Measurements from ENCODE around the gene FCMR.

FCMR gene

DNA sequence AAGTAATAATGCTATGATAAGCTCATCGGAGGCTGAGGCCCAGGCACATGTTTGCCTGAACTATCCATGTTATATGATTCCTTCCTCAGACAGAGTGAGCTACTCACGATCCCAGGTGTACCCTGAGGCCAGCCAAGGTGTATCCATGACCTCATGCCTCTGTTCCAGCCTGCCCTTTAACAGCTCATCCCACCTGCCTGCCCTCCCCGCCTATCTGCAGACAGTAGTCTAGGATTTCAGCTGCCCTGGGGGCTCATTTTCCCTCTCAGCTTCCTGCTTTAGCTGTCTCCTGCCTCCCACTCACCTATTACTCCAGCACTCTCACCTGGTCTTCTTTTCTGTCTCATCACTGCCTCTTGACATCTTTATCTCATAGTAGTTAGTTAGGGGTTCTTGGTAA lies 26.4 kb downstream of the FCMR start:
- no peak for TF ChIP-seq POLR2A (IDR thresholded peaks at IDR 0.05; ENCODE audit: low read depth, low read length)
- no peak for FAIRE-seq
- no peak for DNase-seq (ENCODE audit: insufficient read length, low spot score)

GRCh38 chr1:206893380-206893779 lies 28.4 kb downstream of the FCMR start:
- no peak for DNase-seq (ENCODE audit: insufficient read length, low spot score)
- no peak for TF ChIP-seq POLR2A (IDR thresholded peaks at IDR 0.05; ENCODE audit: low read depth, low read length)
- no peak for FAIRE-seq

DNA sequence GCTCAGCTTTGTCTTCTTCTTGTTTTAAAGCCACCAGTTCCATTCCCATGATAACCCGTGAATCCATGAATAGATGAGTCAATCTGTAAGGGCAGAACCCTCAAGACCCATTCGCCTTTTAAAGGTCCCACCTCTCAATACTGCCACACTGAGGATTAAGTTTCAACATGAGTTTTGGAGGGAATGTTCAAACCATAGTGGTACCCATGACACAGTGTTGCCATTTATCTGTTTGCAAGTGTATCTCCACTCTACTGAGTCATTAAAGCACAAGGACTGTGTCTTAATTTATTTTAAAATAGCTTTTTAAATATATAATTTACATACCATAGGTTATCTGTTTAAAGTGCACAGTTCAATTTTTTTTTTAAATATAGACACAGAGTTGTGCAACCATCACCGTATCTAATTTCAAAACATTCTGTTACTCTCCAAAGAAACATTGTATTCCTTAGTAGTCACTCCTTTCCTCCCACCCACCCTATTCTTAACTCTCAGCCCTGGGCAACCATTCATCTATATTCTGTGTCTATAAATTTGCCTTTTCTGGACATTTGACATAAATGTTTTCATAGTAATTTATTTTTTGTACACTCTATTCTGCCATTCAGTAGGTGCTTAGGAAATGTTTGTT lies 29.3 kb downstream of the FCMR start:
- TF ChIP-seq POLR2A (IDR thresholded peaks at IDR 0.05; ENCODE audit: low read depth, low read length) = no peak
- no peak for FAIRE-seq

DNA sequence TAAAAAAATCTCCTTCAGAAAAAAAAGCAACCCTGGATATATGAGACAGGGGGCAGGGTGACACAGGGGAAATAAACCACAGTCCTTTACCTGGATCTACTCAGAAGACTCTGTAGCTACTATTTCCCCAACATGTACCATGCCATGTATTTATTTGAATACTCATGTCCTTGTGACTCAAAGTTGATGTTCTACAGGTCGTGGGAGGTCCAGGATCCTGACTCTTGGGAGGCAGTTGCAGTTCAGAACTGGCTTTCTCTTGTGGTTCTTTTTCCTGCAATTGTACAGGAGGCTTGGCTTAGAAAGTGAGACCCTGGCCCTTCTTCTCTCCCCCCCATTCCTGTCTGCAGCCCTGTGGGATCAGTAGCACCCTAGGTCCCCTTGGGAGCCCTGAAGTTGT lies 30.3 kb downstream of the FCMR start:
- FAIRE-seq (no peak), DNase-seq (ENCODE audit: insufficient read length, low spot score) (no peak)
- TF ChIP-seq POLR2A (IDR thresholded peaks at IDR 0.05; ENCODE audit: low read depth, low read length) = no peak

More for the DNA sequence above, 29.3 kb downstream of the FCMR start:
- no peak for DNase-seq (ENCODE audit: insufficient read length, low spot score)

DNA sequence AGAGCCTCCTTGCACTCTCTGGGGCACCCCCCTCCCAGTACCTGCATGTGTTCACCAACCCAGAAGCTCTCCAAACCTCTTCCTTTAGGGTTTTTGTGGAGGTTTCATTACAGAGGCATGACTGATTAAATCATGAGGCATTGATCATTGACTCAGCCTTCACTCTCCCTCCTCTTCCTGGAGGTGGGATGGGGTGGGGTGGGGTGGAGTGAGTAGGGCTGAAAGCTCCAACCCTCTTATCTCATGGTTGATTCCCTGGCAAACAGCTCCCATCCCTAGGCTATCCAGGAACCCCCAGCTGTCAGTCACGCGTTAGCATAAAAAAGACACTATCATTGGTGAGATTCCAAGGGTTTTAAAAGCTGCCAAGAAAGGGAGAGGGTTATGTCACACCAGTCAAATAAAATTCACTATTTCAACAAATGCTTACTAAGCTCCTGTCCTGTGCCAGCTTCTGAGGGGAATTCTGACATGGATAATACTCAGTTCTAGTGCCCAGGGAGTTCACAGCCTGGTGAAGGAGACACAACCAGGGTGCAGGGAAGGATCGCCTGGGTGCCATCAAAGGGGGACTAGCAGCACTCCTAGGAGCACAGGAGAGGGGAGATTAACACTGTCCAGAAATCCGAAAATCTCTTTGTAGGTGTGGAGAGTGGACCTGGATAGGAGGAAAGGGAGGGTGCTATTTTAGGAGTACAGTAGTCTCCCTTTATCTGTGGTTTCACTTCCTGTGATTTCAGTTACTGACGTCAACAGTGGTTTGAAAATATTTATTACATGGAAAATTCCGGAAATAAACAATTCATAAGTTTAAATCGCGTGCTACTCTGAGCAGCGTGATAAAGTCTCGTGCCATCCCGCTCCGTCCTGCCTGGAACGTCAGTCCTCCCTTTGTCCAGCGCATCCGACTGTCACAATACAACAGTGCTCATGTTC lies 31.3 kb downstream of the FCMR start:
- no peak for DNase-seq (ENCODE audit: insufficient read length, low spot score)
- TF ChIP-seq POLR2A (IDR thresholded peaks at IDR 0.05; ENCODE audit: low read depth, low read length) = no peak
- FAIRE-seq = no peak

DNA sequence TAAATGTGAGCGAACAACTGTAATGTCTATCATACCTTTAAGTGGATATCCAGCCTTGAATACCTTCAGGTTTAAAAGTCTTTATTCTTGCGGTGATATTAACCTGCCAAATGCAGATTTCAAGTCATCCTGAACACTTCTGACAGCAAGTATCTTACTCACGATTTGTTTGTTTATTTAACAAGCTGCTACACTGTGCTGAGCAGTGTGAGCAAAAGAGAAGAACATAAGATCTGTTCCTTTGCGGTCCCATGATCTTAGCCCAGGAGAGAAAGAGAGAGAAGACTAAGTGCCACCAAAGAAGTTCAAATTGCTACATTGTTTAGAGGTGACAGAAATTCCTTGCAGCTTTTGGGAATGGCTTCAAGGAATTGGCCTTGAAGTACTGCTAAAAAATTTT lies 34.0 kb downstream of the FCMR start:
- FAIRE-seq = no peak

GRCh38 chr1:206886831-206887230 lies 34.9 kb downstream of the FCMR start:
- DNase-seq (ENCODE audit: insufficient read length, low spot score) (no peak), FAIRE-seq (no peak)
- no peak for TF ChIP-seq POLR2A (IDR thresholded peaks at IDR 0.05; ENCODE audit: low read depth, low read length)

More for the DNA sequence above, 34.0 kb downstream of the FCMR start:
- no peak for DNase-seq (ENCODE audit: insufficient read length, low spot score)
- TF ChIP-seq POLR2A (IDR thresholded peaks at IDR 0.05; ENCODE audit: low read depth, low read length) = no peak

DNA sequence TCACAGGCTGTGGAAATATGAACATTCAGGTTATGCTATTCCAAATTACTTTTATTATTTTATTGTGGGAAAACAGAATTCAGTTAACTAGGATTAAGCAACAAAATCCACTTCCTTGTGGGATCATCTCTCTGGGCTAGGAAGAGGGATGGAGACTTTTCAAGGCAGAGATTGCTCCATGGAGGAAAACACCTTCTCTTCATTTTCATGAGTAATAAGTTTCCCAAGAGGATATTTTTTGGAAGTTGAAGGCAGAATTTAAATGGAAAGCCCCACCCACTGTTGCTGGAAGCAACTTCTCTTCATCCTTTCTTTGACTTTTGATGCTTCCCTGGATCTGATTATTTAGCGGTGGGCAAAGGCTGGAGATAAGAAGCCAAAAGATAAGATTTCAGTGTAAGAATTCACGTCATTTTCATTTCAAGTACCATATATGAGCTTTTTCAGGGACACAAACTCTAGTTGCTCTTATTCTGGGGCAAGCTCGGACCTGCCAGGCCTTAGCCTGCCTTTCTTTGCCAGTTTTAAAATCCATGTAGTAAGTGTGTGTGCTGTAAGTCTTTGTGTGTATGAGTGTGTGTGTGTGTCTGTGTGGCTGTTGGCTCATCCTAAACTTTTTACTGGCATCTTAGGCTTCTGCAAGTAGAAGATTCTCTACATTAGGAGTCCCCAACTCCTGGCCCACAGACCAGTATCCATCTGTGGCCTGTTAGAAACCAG lies 36.2 kb downstream of the FCMR start:
- TF ChIP-seq POLR2A (IDR thresholded peaks at IDR 0.05; ENCODE audit: low read depth, low read length) = no peak
- FAIRE-seq (no peak), DNase-seq (ENCODE audit: insufficient read length, low spot score) (no peak)

DNA sequence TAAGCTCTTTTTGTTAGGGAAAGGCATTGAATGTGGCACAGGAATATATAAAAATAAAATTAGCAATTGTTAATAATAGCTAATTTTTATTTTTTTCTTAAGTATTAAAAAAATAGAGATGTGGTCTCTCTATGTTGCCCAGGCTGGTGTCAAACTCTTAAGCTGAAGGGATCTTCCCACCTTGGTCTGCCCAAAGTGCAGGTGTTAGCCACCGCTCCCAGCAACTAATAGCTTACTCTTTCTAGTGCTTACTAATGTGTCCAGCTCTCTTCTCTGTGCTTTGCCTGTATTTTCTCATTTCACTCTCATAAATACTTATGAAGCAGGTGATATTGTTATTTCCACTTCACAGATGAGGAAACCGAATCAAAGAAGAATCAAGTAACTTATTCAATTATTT lies 37.9 kb downstream of the FCMR start:
- DNase-seq (ENCODE audit: insufficient read length, low spot score) (no peak), FAIRE-seq (no peak)
- TF ChIP-seq POLR2A (IDR thresholded peaks at IDR 0.05; ENCODE audit: low read depth, low read length) = no peak

GRCh38 chr1:206883160-206883559 lies 38.6 kb downstream of the FCMR start:
- TF ChIP-seq POLR2A (IDR thresholded peaks at IDR 0.05; ENCODE audit: low read depth, low read length) = no peak
- FAIRE-seq = no peak
- no peak for DNase-seq (ENCODE audit: insufficient read length, low spot score)

- FAIRE-seq = no peak
- no peak for TF ChIP-seq POLR2A (IDR thresholded peaks at IDR 0.05; ENCODE audit: low read depth, low read length)
- no peak for DNase-seq (ENCODE audit: insufficient read length, low spot score)
Measured at GRCh38 chr1:206882555-206882954, 39.2 kb downstream of the FCMR start.

DNA sequence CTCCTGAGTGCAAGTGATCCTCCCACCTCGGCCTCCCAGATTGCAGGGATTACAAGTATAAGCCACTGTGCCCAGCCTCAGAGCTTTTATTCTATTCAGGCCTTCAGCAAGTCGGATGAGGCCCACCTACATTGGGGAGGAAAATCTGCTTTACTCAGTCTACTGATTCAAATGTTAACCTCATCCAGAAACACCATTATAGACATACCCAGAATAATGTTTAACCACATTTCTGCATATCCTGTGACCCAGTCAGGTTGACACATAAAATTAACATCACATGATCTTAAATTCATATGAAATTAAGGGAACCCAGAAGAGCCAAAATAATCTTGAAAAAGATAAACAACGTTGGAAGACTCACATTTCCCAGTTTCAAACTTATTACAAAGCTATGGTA lies 41.4 kb downstream of the FCMR start:
- TF ChIP-seq POLR2A (IDR thresholded peaks at IDR 0.05; ENCODE audit: low read depth, low read length) = no peak
- no peak for FAIRE-seq
- no peak for DNase-seq (ENCODE audit: insufficient read length, low spot score)

DNA sequence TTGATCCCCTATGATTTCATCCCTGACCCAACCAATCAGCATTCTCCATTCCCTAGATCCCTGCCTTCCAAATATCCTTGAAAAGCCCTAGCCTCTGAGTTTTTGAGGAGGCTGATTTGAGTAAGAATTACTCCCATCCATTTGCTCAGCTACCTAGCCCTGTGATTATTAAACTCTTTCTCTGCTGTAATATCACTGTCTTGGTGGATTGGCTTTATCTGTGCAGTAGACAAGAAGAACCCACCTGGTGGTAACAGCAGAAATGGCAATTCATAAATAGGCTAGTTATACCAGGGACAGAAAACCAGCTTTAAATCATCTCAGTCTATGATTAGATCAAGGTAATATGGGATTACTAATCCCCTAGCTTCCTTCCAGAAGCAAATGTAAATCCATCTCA lies 43.3 kb downstream of the FCMR start:
- no peak for DNase-seq (ENCODE audit: insufficient read length, low spot score)
- TF ChIP-seq POLR2A (IDR thresholded peaks at IDR 0.05; ENCODE audit: low read depth, low read length) = no peak
- no peak for FAIRE-seq

- no peak for TF ChIP-seq POLR2A (IDR thresholded peaks at IDR 0.05; ENCODE audit: low read depth, low read length)
- DNase-seq (ENCODE audit: insufficient read length, low spot score) (no peak), FAIRE-seq (no peak)
Measured at GRCh38 chr1:206875752-206876377, 45.9 kb downstream of the FCMR start.

Measured in H54 (cell line).